ENCODE results near the gene ZNF205. TPM values are rescaled to one million over a fixed set of nuclear protein-coding genes. Genes with fewer than 3 reads are reported as not detected.
A peak's percentile ranks its signal among the peaks of the same experiment; 100 is the strongest.

ZNF205 gene
- total RNA-seq, 2 donors from 2014 or later = 15.4 to 18.3 TPM

- H3K27ac ChIP-seq (ENCODE audit: low read depth, low read length) = no peak overlapping the region
- H3K4me3 ChIP-seq (ENCODE audit: low read length) = peak overlapping the region; percentile 88
- peaks cover 8% of the 10 kb centered on the region for H3K4me1 Mint-ChIP-seq
- H3K4me3 Mint-ChIP-seq = peak overlapping the region; percentile 93
- 19 to 39% methylated on average over 5 to 7 of the region's 7 CpGs for WGBS, 2 experiments (ENCODE audit: insufficient coverage in 1 of 2, insufficient read length in 1 of 2)
- H3K27me3 Mint-ChIP-seq (ENCODE audit: insufficient read depth) = no peaks in the 10 kb centered on the region
- no peaks in the 10 kb centered on the region for H3K9me3 Mint-ChIP-seq
- no peak for TF ChIP-seq CTCF (conservative IDR thresholded peaks at IDR 0.05)
- peaks cover 18% of the 10 kb centered on the region for H3K36me3 ChIP-seq (ENCODE audit: control insufficient read depth, insufficient read depth, low read length)
- H3K9ac ChIP-seq (ENCODE audit: extremely low read depth, low read length, poor library complexity, severe bottlenecking) = peak overlapping the region; percentile 96
- peak overlapping the region; percentile 99 for H3K27ac Mint-ChIP-seq
- no peaks in the 10 kb centered on the region for H3K4me1 ChIP-seq (ENCODE audit: control insufficient read depth, insufficient read depth, low read length)
- no peaks in the 10 kb centered on the region for H3K27me3 ChIP-seq (ENCODE audit: control insufficient read depth, insufficient read depth, low read length, poor library complexity, severe bottlenecking)
- H3K9me3 ChIP-seq (ENCODE audit: control insufficient read depth, low read length) = no peaks in the 10 kb centered on the region
- H3K36me3 Mint-ChIP-seq (ENCODE audit: low read depth) = peaks cover 28% of the 10 kb centered on the region
- DNase-seq = no peak
Measured at GRCh38 chr16:3133844-3134243, 21.5 kb downstream of the ZNF205 start.

- peak within 1 kb of the TSS; percentile 91 for H3K27ac ChIP-seq (ENCODE audit: low read depth, low read length)
- WGBS, 2 experiments (ENCODE audit: insufficient coverage in 1 of 2, insufficient read length in 1 of 2) = 0% methylated on average over 25 to 63 of the region's 63 CpGs
- H3K9me3 Mint-ChIP-seq = no peaks in the 10 kb centered on the region
- TF ChIP-seq CTCF (conservative IDR thresholded peaks at IDR 0.05) = no peak
- H3K9me3 ChIP-seq (ENCODE audit: control insufficient read depth, low read length) = no peaks in the 10 kb centered on the region
- H3K4me1 ChIP-seq (ENCODE audit: control insufficient read depth, insufficient read depth, low read length) = no peaks in the 10 kb centered on the region
- H3K27ac Mint-ChIP-seq = peak within 1 kb of the TSS; percentile 99
- no peaks in the 10 kb centered on the region for H3K27me3 Mint-ChIP-seq (ENCODE audit: insufficient read depth)
- peaks cover 8% of the 10 kb centered on the region for H3K4me1 Mint-ChIP-seq
- peaks cover 14% of the 10 kb centered on the region for H3K36me3 ChIP-seq (ENCODE audit: control insufficient read depth, insufficient read depth, low read length)
- H3K4me3 Mint-ChIP-seq = peak within 1 kb of the TSS; percentile 93
- peak within 1 kb of the TSS; percentile 96 for H3K9ac ChIP-seq (ENCODE audit: extremely low read depth, low read length, poor library complexity, severe bottlenecking)
- DNase-seq = peak; percentile 98
- H3K36me3 Mint-ChIP-seq (ENCODE audit: low read depth) = peaks cover 22% of the 10 kb centered on the region
- no peaks in the 10 kb centered on the region for H3K27me3 ChIP-seq (ENCODE audit: control insufficient read depth, insufficient read depth, low read length, poor library complexity, severe bottlenecking)
- H3K4me3 ChIP-seq (ENCODE audit: low read length) = peak within 1 kb of the TSS; percentile 97
Measured at GRCh38 chr16:3134338-3135125, 22.1 kb downstream of the ZNF205 start, which contains the start of gene ZNF213. ZNF213 (plus strand) TSS chr16:3135029; CDS start chr16:3137281, 2,252 bp downstream.

GRCh38 chr16:3135126-3135715 is 22.8 kb downstream of the ZNF205 start:
- Histone ChIP-seq H3K27ac (ENCODE audit: low read depth, low read length) (peak overlapping the region; percentile 47), H3K9me3 (ENCODE audit: control insufficient read depth, low read length) (no peaks in the 10 kb centered on the region), H3K27me3 (ENCODE audit: control insufficient read depth, insufficient read depth, low read length, poor library complexity, severe bottlenecking) (no peaks in the 10 kb centered on the region), H3K4me1 (ENCODE audit: control insufficient read depth, insufficient read depth, low read length) (no peaks in the 10 kb centered on the region), H3K36me3 (ENCODE audit: control insufficient read depth, insufficient read depth, low read length) (peaks cover 12% of the 10 kb centered on the region), H3K4me3 (ENCODE audit: low read length) (peak overlapping the region; percentile 97), H3K9ac (ENCODE audit: extremely low read depth, low read length, poor library complexity, severe bottlenecking) (peak overlapping the region; percentile 77)
- H3K27ac Mint-ChIP-seq = peak overlapping the region; percentile 88
- no peaks in the 10 kb centered on the region for H3K9me3 Mint-ChIP-seq
- no peak for TF ChIP-seq CTCF (conservative IDR thresholded peaks at IDR 0.05)
- no peak for DNase-seq
- WGBS, 2 experiments (ENCODE audit: insufficient coverage in 1 of 2, insufficient read length in 1 of 2) = 0 to 1% methylated on average over 20 to 43 of the region's 43 CpGs
- no peaks in the 10 kb centered on the region for H3K27me3 Mint-ChIP-seq (ENCODE audit: insufficient read depth)
- peaks cover 20% of the 10 kb centered on the region for H3K36me3 Mint-ChIP-seq (ENCODE audit: low read depth)
- H3K4me3 Mint-ChIP-seq = peak overlapping the region; percentile 93
- H3K4me1 Mint-ChIP-seq = peaks cover 8% of the 10 kb centered on the region

Data from endodermal cell (in vitro differentiated cells).